HL-60/S4 treated with retinoic acid at 250 ng/mL for 4 days and 3 days (cell line): ENCODE measurements around the gene BSN.

ENCODE experiments used
- in situ Hi-C: fragments of 300-500 bp; cut with MboI; formaldehyde crosslinking; loops from 2 replicates; pipeline ENCODE4 v1.7.0; 2022; ENCODE audit warnings: low sequenced_read_pairs

The BSN gene

GRCh38 chr3:49628249-49628648 lies 74.0 kb downstream of the BSN start:
- in situ Hi-C loops: no loop called here

- in situ Hi-C loops: no loop called here
Measured at GRCh38 chr3:49629451-49629850, 75.2 kb downstream of the BSN start.

- in situ Hi-C loops: no loop called here
Measured at GRCh38 chr3:49629866-49630265, 75.6 kb downstream of the BSN start.

- in situ Hi-C loops: no loop called here
Measured at GRCh38 chr3:49630784-49631183, 76.5 kb downstream of the BSN start.

GRCh38 chr3:49634736-49635135 lies 80.5 kb downstream of the BSN start:
- in situ Hi-C loops: no loop called here

GRCh38 chr3:49636883-49637609 lies 82.8 kb downstream of the BSN start:
- in situ Hi-C loops: no loop called here

GRCh38 chr3:49638445-49638844 lies 84.2 kb downstream of the BSN start:
- in situ Hi-C loops: no loop called here

- in situ Hi-C loops: no loop called here
Measured at GRCh38 chr3:49639551-49639950, 85.3 kb downstream of the BSN start.

GRCh38 chr3:49641292-49641691 lies 87.0 kb downstream of the BSN start:
- in situ Hi-C loops: no loop called here

- in situ Hi-C loops: no loop called here
Measured at GRCh38 chr3:49641921-49642707, 87.8 kb downstream of the BSN start.

- in situ Hi-C loops: no loop called here
Measured at GRCh38 chr3:49642708-49643145, 88.5 kb downstream of the BSN start.

- in situ Hi-C loops: no loop called here
Measured at GRCh38 chr3:49644684-49645083, 90.4 kb downstream of the BSN start.

GRCh38 chr3:49646236-49646635 lies 92.0 kb downstream of the BSN start:
- in situ Hi-C loops: no loop called here

- in situ Hi-C loops: no loop called here
Measured at GRCh38 chr3:49647741-49648140, 93.5 kb downstream of the BSN start.

- in situ Hi-C loops: no loop called here
Measured at GRCh38 chr3:49648354-49649019, 94.2 kb downstream of the BSN start.

- in situ Hi-C loops: no loop called here
Measured at GRCh38 chr3:49649576-49649975, 95.3 kb downstream of the BSN start.

- in situ Hi-C loops: no loop called here
Measured at GRCh38 chr3:49650177-49650576, 95.9 kb downstream of the BSN start.

- in situ Hi-C loops: no loop called here
Measured at GRCh38 chr3:49650637-49651036, 96.4 kb downstream of the BSN start.

- in situ Hi-C loops: no loop called here
Measured at GRCh38 chr3:49652218-49652902, 98.1 kb downstream of the BSN start.

- in situ Hi-C loops: no loop called here
Measured at GRCh38 chr3:49652903-49653415, 98.7 kb downstream of the BSN start.

GRCh38 chr3:49653621-49654020 lies 99.3 kb downstream of the BSN start:
- in situ Hi-C loops: no loop called here
